ENCODE data around the gene CR1L. TPM values are rescaled to one million over a fixed set of nuclear protein-coding genes. Genes with fewer than 3 reads are reported as not detected.
"Not testable (repeated sequence)": the region's sequence is repeated elsewhere in the genome, so short reads cannot be mapped to it uniquely, and the experiment has no call there.

Gene CR1L
- total and polyA plus RNA-seq, 9 of the 15 experiments (the other 6 are each of a cell fraction or from before 2014, with no cell fraction given), result 10.1 to 74.8 (median 34.3) TPM

GRCh38 chr1:207728200-207728858, 83.4 kb downstream of the CR1L start (continued):
- TF ChIP-seq MGA (IDR thresholded peaks at IDR 0.05) (peak; percentile 80), CBFA2T2 (conservative IDR thresholded peaks at IDR 0.05) (peak; percentile 41; the same call in 1 of the 2 replicates), ZNF197 (CRISPR knock-in tag; IDR thresholded peaks at IDR 0.05; ENCODE audit: low read depth) (peak; percentile 65; the same call in 1 of the 2 replicates), ZKSCAN8 (CRISPR knock-in tag; IDR thresholded peaks at IDR 0.05) (0 out of 2 replicates have a peak, but pooled peaks have one; percentile 34), ZNF766 (CRISPR knock-in tag; conservative IDR thresholded peaks at IDR 0.05) (peak; percentile 70; the same call in 1 of the 2 replicates), C11orf30 (IDR thresholded peaks at IDR 0.05; ENCODE audit: low read depth) (peak; percentile 63), E2F3 (CRISPR knock-in tag; IDR thresholded peaks at IDR 0.05) (peak; percentile 55; the same call in 1 of the 2 replicates), TRIM24 (IDR thresholded peaks at IDR 0.05) (peak; percentile 82 to 84), ID3 (tag; IDR thresholded peaks at IDR 0.05) (peak; percentile 28; the same call in 1 of the 2 replicates), RBBP5 (IDR thresholded peaks at IDR 0.05; ENCODE audit: borderline replicate concordance, insufficient read depth, low read length, poor library complexity, severe bottlenecking) (peak; percentile 29), MEF2D (tag; conservative IDR thresholded peaks at IDR 0.05; ENCODE audit: low read depth) (0 out of 2 replicates have a peak, but pooled peaks have one; percentile 26), ZNF79 (CRISPR knock-in tag; IDR thresholded peaks at IDR 0.05; ENCODE audit: low read depth) (peak; percentile 82), TAL1 (IDR thresholded peaks at IDR 0.05) (peak; percentile 40), VEZF1 (CRISPR knock-in tag; IDR thresholded peaks at IDR 0.05) (peak; percentile 34; the same call in 1 of the 2 replicates)
- not testable (repeated sequence) for TF ChIP-seq ID3 (CRISPR knock-in tag; IDR thresholded peaks at IDR 0.05)

Measured in K562 (cell line).